Measurements from ENCODE around the gene OR10A5. TPM values are rescaled to one million over a fixed set of nuclear protein-coding genes. Genes with fewer than 3 reads are reported as not detected.

The OR10A5 gene
- total RNA-seq, 1 experiment from 2014 or later, result not detected

GRCh38 chr11:6834021-6834420 lies 11.5 kb upstream of the OR10A5 start:
- Histone ChIP-seq H3K9ac (ENCODE audit: extremely low read depth, insufficient read length, low read length) (no peak overlapping the region), H3K56ac (ENCODE audit: insufficient read length, low read depth, low read length) (no peak overlapping the region), H3K4me1 (ENCODE audit: insufficient read depth, low read length) (no peaks in the 10 kb centered on the region), H3K27ac (ENCODE audit: insufficient read length, low read depth, low read length) (no peak overlapping the region), H3K4ac (ENCODE audit: low read depth, low read length) (no peak overlapping the region), H3K4me2 (ENCODE audit: insufficient read depth, insufficient read length, low read length) (no peak overlapping the region), H4K8ac (replicated peaks; ENCODE audit: insufficient read length, low read depth, low read length) (no peak overlapping the region), H3T11ph (ENCODE audit: low read length) (no peak overlapping the region), H3K23me2 (ENCODE audit: insufficient read length, low read depth, low read length, poor library complexity, severe bottlenecking) (no peaks in the 10 kb centered on the region), H3K14ac (ENCODE audit: insufficient read depth, low read length) (no peak overlapping the region), H2AK5ac (ENCODE audit: insufficient read length, low read length) (no peak overlapping the region), H2BK15ac (ENCODE audit: low read depth, low read length) (no peak overlapping the region), H4K20me1 (ENCODE audit: control insufficient read depth, insufficient read depth, insufficient read length) (no peaks in the 10 kb centered on the region), H2AFZ (ENCODE audit: low read length) (no peak overlapping the region), H3K79me2 (ENCODE audit: insufficient read depth, low read length) (no peaks in the 10 kb centered on the region), H3K23ac (ENCODE audit: insufficient read length, low read depth, low read length) (no peak overlapping the region), H3K18ac (ENCODE audit: insufficient read length, low read depth, low read length) (no peak overlapping the region), H3K79me1 (ENCODE audit: insufficient read depth, low read depth, low read length, poor library complexity, severe bottlenecking) (no peaks in the 10 kb centered on the region), H2BK120ac (ENCODE audit: low read depth, low read length, poor library complexity, severe bottlenecking) (no peak overlapping the region), H2BK5ac (ENCODE audit: insufficient read length, low read length) (no peak overlapping the region), H3K9me3 (ENCODE audit: control insufficient read depth, low read depth, low read length) (no peaks in the 10 kb centered on the region), H4K91ac (ENCODE audit: insufficient read length, low read depth, low read length) (no peak overlapping the region), H4K5ac (ENCODE audit: insufficient read length, low read depth, low read length) (no peak overlapping the region), H3K27me3 (ENCODE audit: insufficient read depth, low read length) (no peaks in the 10 kb centered on the region), H2BK20ac (ENCODE audit: low read depth, low read length, poor library complexity, severe bottlenecking) (no peak overlapping the region), H2BK12ac (ENCODE audit: insufficient read length, low read depth, low read length) (no peak overlapping the region)
- Mint-ChIP-seq H3K4me3 (no peak overlapping the region), H3K27ac (no peak overlapping the region), H3K36me3 (ENCODE audit: insufficient read depth in 1 of 3, low read depth in 3 of 3) (no peaks in the 10 kb centered on the region), H3K9me3 (no peaks in the 10 kb centered on the region), H3K27me3 (ENCODE audit: low read depth) (no peaks in the 10 kb centered on the region), H3K4me1 (no peaks in the 10 kb centered on the region)
- no peak for TF ChIP-seq CTCF (conservative IDR thresholded peaks at IDR 0.05)
- WGBS (ENCODE audit: extremely low coverage, insufficient read length, low lambda C conversion rate), result no CpG with 5 or more reads among the region's 1 CpG
- DNase-seq, result no peak

All from H9 (cell line).